ENCODE data around the gene MDFI.

MDFI gene

GRCh38 chr6:41638002-41638934, at the start of gene MDFI:
Gene MDFI, plus strand, starts transcription at chr6:41638468. Its CDS starts 282 bp downstream, at chr6:41638750.
- no peak for DNase-seq

GRCh38 chr6:41589223-41589622, 49.0 kb upstream of the MDFI start:
- no peak for DNase-seq

GRCh38 chr6:41589636-41590622, 48.3 kb upstream of the MDFI start:
- DNase-seq: no peak

DNA sequence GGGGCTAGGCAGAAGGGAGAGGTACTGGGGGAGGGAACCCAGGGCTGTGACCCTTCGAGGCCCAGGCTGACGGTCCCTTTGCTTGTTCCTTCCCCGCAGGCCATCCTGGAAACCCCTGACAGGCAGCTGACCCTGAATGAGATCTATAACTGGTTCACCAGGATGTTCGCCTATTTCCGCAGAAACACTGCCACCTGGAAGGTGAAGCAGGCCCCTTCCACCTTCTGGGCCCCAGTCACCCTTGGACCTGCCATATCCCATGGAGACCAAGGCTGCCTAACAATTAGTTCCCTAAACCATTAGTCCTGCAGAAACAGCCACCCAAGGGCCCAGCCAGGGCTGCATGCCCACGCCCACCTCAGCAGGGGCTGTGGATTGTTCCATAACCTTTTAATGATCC, 47.1 kb upstream of the MDFI start:
- no peak for DNase-seq

GRCh38 chr6:41591859-41592502, 46.3 kb upstream of the MDFI start:
- peak; percentile 91 for DNase-seq

DNA sequence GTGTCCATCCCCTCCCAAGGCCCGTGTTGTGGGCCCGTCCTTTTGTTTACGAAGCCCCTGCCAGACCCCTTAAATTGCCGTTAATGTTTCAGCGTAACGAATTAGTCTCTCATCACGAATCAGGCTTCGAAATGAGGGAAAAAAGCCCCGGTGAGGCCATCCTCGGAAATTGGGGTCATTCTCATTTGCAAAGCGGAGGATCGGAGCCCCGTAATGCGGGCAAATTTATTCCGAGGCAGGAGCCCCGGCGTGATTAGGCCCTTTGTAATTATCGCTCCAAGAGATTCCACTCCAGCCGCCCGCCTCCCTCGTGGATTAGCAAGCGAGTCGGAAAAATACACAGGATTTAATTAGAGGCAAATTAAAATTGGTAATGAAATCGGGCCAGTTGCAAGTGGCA, 44.9 kb upstream of the MDFI start:
- DNase-seq: no peak

DNA sequence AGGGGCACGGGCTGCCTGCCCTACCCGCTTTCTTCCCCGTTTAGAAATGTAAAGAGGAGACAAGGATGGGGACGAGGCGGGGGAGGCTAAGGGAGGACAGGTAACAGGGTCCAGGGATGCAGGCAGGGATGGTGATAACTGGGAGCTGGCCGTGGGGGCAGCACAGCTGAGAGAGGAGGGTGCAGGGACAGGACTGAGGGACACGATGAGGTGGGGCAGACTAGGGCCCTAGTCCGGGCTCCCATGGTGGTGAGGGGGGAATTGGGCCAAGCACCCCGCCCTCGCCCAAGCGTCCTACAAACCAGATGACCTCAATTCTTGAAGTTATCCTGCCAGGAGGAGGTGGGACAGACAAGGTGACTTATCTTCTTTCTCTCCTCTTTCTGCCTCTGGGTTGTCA, 44.4 kb upstream of the MDFI start:
- DNase-seq: no peak

- DNase-seq: no peak
Observed at GRCh38 chr6:41594326-41594725, 43.9 kb upstream of the MDFI start.

DNA sequence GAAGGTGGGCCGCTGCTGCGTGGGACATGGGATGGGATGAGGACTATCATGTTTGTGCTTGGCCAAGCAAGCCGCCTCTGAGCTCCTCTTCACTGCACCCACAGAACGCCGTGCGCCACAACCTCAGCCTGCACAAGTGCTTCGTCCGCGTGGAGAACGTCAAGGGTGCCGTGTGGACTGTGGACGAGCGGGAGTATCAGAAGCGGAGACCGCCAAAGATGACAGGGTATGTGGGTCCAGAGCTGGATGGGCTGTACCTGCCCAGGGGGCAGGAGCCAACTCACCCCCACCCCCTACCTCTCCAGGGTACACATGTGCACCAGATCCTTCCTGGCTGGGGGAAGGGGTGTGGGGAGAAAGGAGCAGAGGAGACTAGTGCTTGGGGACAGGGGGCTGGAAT, 43.5 kb upstream of the MDFI start:
- DNase-seq: no peak

DNA sequence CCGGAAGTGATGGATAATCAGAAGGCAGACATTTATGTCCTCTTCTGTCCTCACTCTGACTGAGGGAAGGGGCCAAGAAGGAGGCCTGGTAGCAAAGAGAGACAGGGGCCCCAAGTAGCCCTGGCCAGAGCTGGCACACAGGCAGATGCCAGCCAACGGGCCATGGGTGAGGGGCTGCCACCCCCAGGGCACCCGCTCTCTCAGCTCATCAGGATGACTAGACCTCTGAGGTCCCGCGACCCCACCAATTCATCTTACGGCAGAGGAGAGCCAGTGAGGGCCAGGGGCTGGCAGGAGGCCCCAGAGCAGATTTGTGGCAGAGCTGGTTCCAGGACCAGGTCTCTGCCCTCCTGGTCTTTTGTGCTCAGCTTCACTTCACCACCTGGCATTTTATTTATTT, 43.1 kb upstream of the MDFI start:
- no peak for DNase-seq

DNA sequence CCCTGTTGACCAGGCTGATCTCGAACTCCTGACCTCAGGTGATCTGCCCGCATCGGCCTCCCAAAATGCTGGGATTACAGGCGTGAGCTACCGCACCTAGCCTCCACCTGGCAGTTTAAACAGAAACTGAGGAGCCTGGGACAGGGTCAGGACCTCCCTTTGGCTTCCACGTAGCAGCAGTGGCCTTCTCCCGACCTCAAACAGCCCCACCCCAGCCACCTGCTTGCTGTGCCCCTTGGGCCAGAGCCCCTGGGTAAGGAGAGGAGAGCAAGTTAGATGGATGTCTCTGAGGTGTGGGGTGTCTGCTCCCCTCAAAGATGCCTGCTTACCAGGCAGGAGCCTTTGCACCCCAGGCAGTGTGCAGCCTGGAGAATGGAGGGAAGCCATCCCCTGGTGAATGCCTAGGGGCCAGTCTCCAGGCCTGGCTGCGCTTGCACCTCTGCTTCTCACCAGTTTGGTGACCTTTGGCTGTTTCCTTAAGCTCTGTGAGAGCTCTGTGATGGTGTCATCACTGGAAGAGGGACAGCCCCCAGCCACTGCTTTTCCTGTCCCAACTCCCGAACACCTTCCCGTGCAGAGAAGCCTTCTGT, 42.1 kb upstream of the MDFI start:
- no peak for DNase-seq

GRCh38 chr6:41596807-41597206, 41.5 kb upstream of the MDFI start:
- DNase-seq: no peak

- no peak for DNase-seq
Observed at GRCh38 chr6:41597246-41598000, 40.8 kb upstream of the MDFI start.

DNA sequence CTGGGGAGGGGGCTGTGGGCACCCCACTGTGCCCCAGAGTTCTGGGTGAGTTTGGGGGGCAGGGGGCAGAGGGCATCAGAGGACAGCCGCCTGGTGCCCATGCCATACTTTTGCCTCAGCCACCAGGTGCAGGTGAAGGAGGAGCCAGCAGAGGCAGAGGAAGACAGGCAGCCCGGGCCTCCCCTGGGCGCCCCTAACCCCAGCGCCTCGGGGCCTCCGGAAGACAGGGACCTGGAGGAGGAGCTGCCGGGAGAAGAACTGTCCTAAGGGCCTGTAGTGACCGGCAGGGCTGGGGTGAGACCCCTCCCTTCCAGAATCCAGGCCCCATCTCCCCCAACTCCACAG, 39.6 kb upstream of the MDFI start:
- DNase-seq: no peak

DNA sequence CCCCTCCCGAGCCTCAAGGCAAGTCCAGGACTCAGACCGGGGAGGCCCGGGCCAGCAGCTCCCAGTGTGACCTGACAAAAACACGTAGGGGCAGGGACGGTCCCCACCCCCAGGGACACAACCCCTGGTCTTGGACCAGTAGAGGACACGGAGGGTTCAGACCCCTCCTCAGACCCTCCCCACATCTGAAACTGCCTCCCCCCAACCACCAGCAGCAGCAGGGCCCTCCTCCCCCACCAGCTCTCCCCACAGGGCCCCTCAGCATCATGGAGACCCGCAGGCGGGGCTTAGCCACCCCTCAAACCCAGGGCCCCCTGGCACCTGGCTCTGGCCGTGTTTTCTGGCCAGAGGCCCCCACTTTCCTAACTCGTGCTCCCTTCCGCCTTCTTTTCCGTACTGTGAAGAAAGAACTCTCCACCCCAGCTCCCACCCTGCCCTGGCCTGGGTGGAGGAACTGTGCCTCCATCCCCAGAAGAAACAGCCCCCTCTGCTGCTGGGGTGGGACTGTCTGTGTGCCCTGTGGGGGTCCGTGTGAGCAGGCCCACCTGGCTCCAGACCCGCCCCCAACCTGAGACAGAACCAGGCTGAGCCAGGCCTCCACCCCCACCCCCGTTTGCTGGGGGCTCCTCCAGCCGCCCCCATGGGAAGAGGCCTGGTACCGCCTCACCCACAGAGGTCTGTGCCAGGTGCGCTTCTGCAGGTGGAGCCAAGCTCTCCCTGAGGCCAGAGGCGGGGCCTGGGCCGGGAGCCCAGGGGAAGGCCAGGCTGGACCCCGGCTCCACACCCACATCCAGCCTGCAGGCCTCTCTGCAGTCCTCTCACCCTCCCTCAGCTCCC, 39.0 kb upstream of the MDFI start:
- no peak for DNase-seq

DNA sequence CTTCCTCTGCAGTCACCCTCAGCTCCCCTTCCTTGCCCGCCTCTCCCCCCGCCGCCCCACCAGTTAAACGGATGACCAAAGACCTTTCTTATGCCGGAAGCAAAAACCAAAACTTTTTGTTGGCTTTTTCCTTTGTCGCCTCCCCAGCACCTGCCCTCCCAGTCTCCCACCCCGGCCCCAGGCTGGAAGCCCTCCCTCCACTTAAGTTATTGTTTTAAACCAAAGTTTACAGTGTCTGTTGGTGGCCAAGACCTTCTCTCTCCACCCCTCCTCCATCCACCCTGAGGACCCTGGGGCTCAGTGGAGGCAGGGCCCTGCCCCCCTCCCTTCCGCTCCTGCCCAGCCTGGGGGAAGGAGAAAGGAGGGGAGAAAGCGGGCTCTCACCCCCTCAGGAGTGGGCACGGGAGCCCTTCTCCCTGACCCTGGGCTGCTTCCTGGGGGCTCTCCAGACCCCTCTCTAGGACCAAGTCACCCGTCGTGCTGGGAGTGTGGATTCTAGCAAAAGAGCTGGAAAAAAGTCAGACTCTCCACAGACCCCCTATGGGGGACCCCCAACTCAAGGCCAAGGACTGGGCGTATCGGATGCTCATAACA, 38.3 kb upstream of the MDFI start:
- no peak for DNase-seq

- no peak for DNase-seq
Observed at GRCh38 chr6:41600499-41601247, 37.6 kb upstream of the MDFI start.

DNA sequence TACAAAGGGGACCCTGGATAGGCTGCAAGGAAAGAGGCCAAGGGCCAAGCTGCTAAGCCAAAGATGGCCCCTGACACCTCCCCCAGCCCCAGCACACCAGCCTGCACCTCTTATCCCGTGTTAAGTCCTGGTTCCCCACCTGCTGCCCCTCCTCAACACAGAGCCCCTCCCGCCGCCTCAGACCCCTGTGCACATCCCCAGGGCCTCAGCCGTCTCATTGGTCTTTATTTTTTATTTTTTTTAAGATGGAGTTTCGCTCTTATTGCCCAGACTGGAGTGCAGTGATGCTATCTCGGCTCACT, 37.1 kb upstream of the MDFI start:
- DNase-seq: no peak

GRCh38 chr6:41602422-41602743, 35.9 kb upstream of the MDFI start:
- no peak for DNase-seq

DNA sequence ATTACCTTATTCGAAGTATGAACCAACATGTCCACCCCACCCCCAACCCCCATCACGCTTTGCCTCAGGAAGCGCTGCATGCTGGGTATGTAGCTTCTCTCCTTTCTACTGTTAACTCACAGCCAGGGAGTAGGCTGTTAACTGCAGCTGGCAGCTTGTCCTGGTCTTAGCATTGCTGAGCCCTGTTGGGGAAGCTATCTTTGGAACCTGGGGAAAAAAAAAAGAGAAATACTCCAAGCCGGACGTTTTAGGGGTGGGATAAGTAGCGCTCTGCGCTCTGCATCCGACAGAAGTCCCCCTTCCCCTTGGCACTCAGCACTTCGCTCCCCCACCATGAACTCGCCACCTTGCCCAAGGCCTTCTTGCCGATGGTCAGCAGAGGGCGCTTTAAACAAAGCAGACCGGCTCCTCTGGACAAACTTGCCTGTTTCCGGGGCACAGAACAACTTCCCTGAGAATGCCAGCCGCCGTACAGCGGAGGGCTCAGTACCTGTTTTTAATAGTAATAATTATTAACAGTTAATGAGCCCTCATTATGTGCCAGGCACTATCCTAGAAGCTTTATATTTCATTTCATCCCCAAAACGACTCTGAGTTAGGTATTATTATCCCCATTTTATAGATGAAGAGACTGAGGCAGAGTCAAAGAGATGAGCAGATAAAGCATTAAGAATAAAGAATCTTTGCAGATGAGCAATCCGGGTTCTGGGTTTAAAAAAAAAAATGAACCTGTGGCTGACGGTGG, 35.2 kb upstream of the MDFI start:
- DNase-seq: peak; percentile 89
